BJ (cell line): Measurements from ENCODE around the gene RNF141. TPM values are rescaled to one million over a fixed set of nuclear protein-coding genes. Genes with fewer than 3 reads are reported as not detected.

Experiments
- CTCF ChIA-PET: fragments of 350-600 bp; formaldehyde crosslinking; extraction: SDS; loops from one replicate; lab custom pipeline; 2021; ENCODE audit warnings: antibody characterized with exemption, inconsistent platforms; lab: Yijun Ruan, JAX
- POLR2A ChIA-PET: fragments of 300-600 bp; sonication (Branson Sonifier 250); formaldehyde crosslinking; extraction: SDS; loops from one replicate; lab custom pipeline; 2021; ENCODE audit warnings: antibody characterized with exemption; lab: Charles Lee
- DNase-seq: peaks from one replicate; pipeline ENCODE4 v3.0.0-alpha.2; 2011; ENCODE audit warnings: low read depth
- H3K27me3 ChIP-seq: 2 replicates; pipeline ENCODE4 v1.6.0; 2011; ENCODE audit warnings: low read length; ENCODE audit not compliant: control insufficient read depth, insufficient read depth
- H3K36me3 ChIP-seq: 2 replicates; pipeline ENCODE4 v1.5.1; 2011; ENCODE audit warnings: low read length; ENCODE audit not compliant: control insufficient read depth, insufficient read depth
- H3K4me3 ChIP-seq: 2 replicates; pipeline ENCODE4 v1.5.1; 2011; ENCODE audit warnings: low read depth, mild to moderate bottlenecking, control low read depth, low read length
- CTCF ChIP-seq: IDR thresholded peaks from 2 replicates; pipeline ENCODE4 v1.5.1; 2011; ENCODE audit warnings: low read depth, mild to moderate bottlenecking, control low read depth, inconsistent platforms, low read length, moderate library complexity; ENCODE audit not compliant: insufficient read depth
- polyA plus RNA-seq: library from polyadenylated mRNA; depleted of rRNA; stranded (reverse); fragments of >200 nt; gene quantifications from 2 replicates; pipeline ENCODE4 v1.2.3, GENCODE V29; 2011

Gene RNF141
- polyA plus RNA-seq, 1 experiment, result 12.1 TPM

DNA sequence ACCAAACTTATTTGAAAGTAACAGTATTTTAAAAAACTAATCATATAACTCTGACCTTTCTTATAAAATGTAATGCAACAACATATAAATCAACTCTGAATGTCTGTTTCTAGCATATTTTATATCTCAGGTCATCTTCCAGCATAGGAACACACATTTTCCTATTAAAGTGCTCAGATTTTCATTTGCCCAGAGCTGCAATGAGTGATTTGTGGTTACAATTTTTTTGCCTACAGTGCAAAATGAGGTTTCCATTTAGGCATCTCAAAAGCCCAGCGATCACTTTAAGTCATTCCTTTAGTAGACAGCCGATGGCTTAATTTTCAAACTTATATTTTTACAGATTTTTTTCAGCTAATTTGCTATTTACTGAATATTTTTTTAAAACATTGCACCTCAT lies 26.5 kb upstream of the RNF141 start:
- POLR2A ChIA-PET, result no interaction called here
- Histone ChIP-seq H3K4me3 (no peak overlapping the region), H3K36me3 (no peaks in the 10 kb centered on the region), H3K27me3 (no peaks in the 10 kb centered on the region)
- TF ChIP-seq CTCF, result no peak
- CTCF ChIA-PET, result interaction anchor here (1.1 kb wide), 1 partner anchor 9 kb away, joined by 4 read pairs; no protein-coding TSS in a partner anchor
- DNase-seq, result no peak

GRCh38 chr11:10566257-10566957 lies 25.4 kb upstream of the RNF141 start:
- Histone ChIP-seq H3K4me3 (no peak overlapping the region), H3K27me3 (no peaks in the 10 kb centered on the region), H3K36me3 (no peaks in the 10 kb centered on the region)
- DNase-seq, result no peak
- POLR2A ChIA-PET, result no interaction called here
- CTCF ChIA-PET, result no interaction called here
- TF ChIP-seq CTCF, result no peak

DNA sequence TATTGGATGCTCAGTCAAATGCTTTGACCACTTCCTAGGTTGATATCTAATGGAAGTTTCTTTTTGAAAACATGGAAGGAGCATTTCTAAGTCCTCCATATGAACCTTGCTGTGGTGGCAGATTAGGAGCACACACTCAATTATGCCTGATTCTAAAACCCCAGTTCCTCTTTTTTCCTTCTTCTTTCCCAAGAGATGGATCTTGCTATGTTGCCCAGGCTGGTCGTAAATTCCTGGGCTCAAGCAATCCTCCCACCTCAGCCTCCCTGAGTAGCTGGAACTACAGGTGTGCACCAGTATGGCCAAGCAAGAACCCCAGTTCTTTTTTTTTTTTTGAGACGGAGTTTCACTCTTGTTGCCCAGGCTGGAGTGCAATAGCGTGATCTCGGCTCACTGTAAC lies 24.5 kb upstream of the RNF141 start:
- no peak for TF ChIP-seq CTCF
- Histone ChIP-seq H3K36me3 (no peaks in the 10 kb centered on the region), H3K27me3 (no peaks in the 10 kb centered on the region), H3K4me3 (no peak overlapping the region)
- ChIA-PET POLR2A (no interaction called here), CTCF (interaction anchor here (1.2 to 1.9 kb wide), 2 partner anchors 9 to 10 kb away, joined by 5 read pairs; no protein-coding TSS in a partner anchor)
- DNase-seq, result no peak

DNA sequence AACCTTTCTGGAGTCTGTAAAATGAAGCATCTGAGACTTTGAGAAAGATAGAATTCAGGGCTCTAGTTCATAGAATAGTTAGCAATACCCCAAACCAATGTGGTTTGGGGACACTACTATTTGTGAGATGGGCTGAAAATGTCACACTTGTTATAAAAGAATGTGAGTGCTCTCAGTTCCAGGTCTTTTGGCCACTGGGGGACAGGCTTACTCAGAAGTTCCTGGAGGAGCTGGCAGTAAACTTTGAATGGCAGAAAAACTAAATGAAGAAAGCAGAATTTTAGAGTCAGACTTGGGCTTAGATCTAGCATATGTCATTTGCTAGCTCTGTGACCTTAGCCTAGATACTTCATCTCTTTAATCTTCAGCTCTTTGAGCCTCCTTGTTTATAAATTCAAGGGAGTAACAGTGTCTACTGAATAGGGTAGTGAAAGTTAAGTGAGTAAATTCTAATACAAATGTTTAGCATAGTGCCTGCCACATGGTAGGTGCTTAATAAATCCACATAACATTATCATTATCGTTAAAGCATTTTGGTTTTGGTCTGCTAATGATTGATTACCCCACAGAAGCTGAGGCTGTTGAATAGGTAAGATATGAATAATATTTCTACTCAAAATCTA lies 23.8 kb upstream of the RNF141 start:
- POLR2A ChIA-PET, result no interaction called here
- Histone ChIP-seq H3K27me3 (no peaks in the 10 kb centered on the region), H3K4me3 (no peak overlapping the region), H3K36me3 (no peaks in the 10 kb centered on the region)
- DNase-seq, result no peak
- CTCF ChIA-PET, result interaction anchor here (0.9 to 1.9 kb wide), 5 partner anchors 9 to 89 kb away, joined by 3 to 14 read pairs (median 5); partner anchors contain the start of gene RNF141
- peak; percentile 47 for TF ChIP-seq CTCF

DNA sequence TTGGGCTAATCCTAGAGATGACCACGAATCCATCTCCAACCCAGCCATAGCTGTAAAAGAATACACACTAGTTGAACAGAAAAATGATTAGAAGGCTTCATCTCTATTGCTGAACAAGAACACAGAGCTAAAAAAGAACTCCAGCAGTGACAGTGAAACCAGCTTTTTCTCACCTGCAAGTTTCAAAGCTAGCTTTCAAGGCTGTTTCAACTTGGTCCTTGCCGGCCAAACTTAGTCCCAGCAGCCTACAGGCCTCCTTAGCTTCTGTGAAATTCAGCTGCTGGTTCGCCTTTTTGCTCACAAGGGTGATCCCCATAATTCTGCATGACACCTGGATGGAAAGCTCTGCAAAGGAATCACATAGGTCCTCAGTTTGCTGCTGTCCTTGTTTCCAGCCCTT lies 23.0 kb upstream of the RNF141 start:
- CTCF ChIA-PET, result interaction anchor here (0.7 to 1.9 kb wide), 4 partner anchors 10 to 23 kb away, joined by 3 to 14 read pairs (median 4); partner anchors contain the start of gene RNF141
- no peaks in the 10 kb centered on the region for H3K36me3 ChIP-seq
- H3K4me3 ChIP-seq, result no peak overlapping the region
- H3K27me3 ChIP-seq, result no peaks in the 10 kb centered on the region
- no peak for TF ChIP-seq CTCF
- no peak for DNase-seq
- POLR2A ChIA-PET, result no interaction called here
